ENCODE results near the gene MBTPS1.

Gene MBTPS1

GRCh38 chr16:84072014-84072413, 44.7 kb downstream of the MBTPS1 start:
- no peak for FAIRE-seq
- DNase-seq (ENCODE audit: insufficient read length, low spot score) = no peak
- TF ChIP-seq POLR2A (IDR thresholded peaks at IDR 0.05; ENCODE audit: low read depth, low read length) (no peak), POLR2AphosphoS5 (IDR thresholded peaks at IDR 0.05; ENCODE audit: low read depth, low read length) (no peak), TAF1 (IDR thresholded peaks at IDR 0.05; ENCODE audit: low read depth, low read length) (no peak), PAX5 (IDR thresholded peaks at IDR 0.05; ENCODE audit: insufficient read depth, low read length, severe bottlenecking) (no peak), POU2F2 (IDR thresholded peaks at IDR 0.05; ENCODE audit: low read depth, low read length) (no peak), SPI1 (IDR thresholded peaks at IDR 0.05; ENCODE audit: low read depth, low read length) (no peak)

GRCh38 chr16:84071121-84071520, 45.6 kb downstream of the MBTPS1 start:
- DNase-seq (ENCODE audit: insufficient read length, low spot score) = no peak
- TF ChIP-seq POLR2AphosphoS5 (IDR thresholded peaks at IDR 0.05; ENCODE audit: low read depth, low read length) (no peak), SPI1 (IDR thresholded peaks at IDR 0.05; ENCODE audit: low read depth, low read length) (no peak), PAX5 (IDR thresholded peaks at IDR 0.05; ENCODE audit: insufficient read depth, low read length, severe bottlenecking) (no peak), TAF1 (IDR thresholded peaks at IDR 0.05; ENCODE audit: low read depth, low read length) (no peak), POU2F2 (IDR thresholded peaks at IDR 0.05; ENCODE audit: low read depth, low read length) (no peak), POLR2A (IDR thresholded peaks at IDR 0.05; ENCODE audit: low read depth, low read length) (no peak)
- FAIRE-seq = no peak

- no peak for DNase-seq (ENCODE audit: insufficient read length, low spot score)
- FAIRE-seq = no peak
- TF ChIP-seq POU2F2 (IDR thresholded peaks at IDR 0.05; ENCODE audit: low read depth, low read length) (no peak), PAX5 (IDR thresholded peaks at IDR 0.05; ENCODE audit: insufficient read depth, low read length, severe bottlenecking) (no peak), TAF1 (IDR thresholded peaks at IDR 0.05; ENCODE audit: low read depth, low read length) (no peak), POLR2AphosphoS5 (IDR thresholded peaks at IDR 0.05; ENCODE audit: low read depth, low read length) (no peak)
These were observed 47.2 kb downstream of the MBTPS1 start for GRCh38 chr16:84069540-84069939.

GRCh38 chr16:84068783-84069462, 47.8 kb downstream of the MBTPS1 start:
- no peak for TF ChIP-seq POLR2A (IDR thresholded peaks at IDR 0.05; ENCODE audit: low read depth, low read length)
- TF ChIP-seq POLR2AphosphoS5 (IDR thresholded peaks at IDR 0.05; ENCODE audit: low read depth, low read length) = no peak
- TF ChIP-seq SPI1 (IDR thresholded peaks at IDR 0.05; ENCODE audit: low read depth, low read length) = no peak
- no peak for TF ChIP-seq POU2F2 (IDR thresholded peaks at IDR 0.05; ENCODE audit: low read depth, low read length)
- TF ChIP-seq TAF1 (IDR thresholded peaks at IDR 0.05; ENCODE audit: low read depth, low read length) = no peak
- TF ChIP-seq PAX5 (IDR thresholded peaks at IDR 0.05; ENCODE audit: insufficient read depth, low read length, severe bottlenecking) = no peak
- FAIRE-seq = no peak
- no peak for DNase-seq (ENCODE audit: insufficient read length, low spot score)

GRCh38 chr16:84068041-84068440, 48.7 kb downstream of the MBTPS1 start:
- no peak for FAIRE-seq
- no peak for DNase-seq (ENCODE audit: insufficient read length, low spot score)
- TF ChIP-seq PAX5 (IDR thresholded peaks at IDR 0.05; ENCODE audit: insufficient read depth, low read length, severe bottlenecking) = no peak
- no peak for TF ChIP-seq POLR2A (IDR thresholded peaks at IDR 0.05; ENCODE audit: low read depth, low read length)
- no peak for TF ChIP-seq POLR2AphosphoS5 (IDR thresholded peaks at IDR 0.05; ENCODE audit: low read depth, low read length)
- TF ChIP-seq SPI1 (IDR thresholded peaks at IDR 0.05; ENCODE audit: low read depth, low read length) = no peak
- TF ChIP-seq TAF1 (IDR thresholded peaks at IDR 0.05; ENCODE audit: low read depth, low read length) = no peak
- no peak for TF ChIP-seq POU2F2 (IDR thresholded peaks at IDR 0.05; ENCODE audit: low read depth, low read length)

GRCh38 chr16:84067640-84068039, 49.1 kb downstream of the MBTPS1 start:
- TF ChIP-seq POLR2A (IDR thresholded peaks at IDR 0.05; ENCODE audit: low read depth, low read length) (no peak), POU2F2 (IDR thresholded peaks at IDR 0.05; ENCODE audit: low read depth, low read length) (no peak), PAX5 (IDR thresholded peaks at IDR 0.05; ENCODE audit: insufficient read depth, low read length, severe bottlenecking) (no peak), TAF1 (IDR thresholded peaks at IDR 0.05; ENCODE audit: low read depth, low read length) (no peak), POLR2AphosphoS5 (IDR thresholded peaks at IDR 0.05; ENCODE audit: low read depth, low read length) (no peak), SPI1 (IDR thresholded peaks at IDR 0.05; ENCODE audit: low read depth, low read length) (no peak)
- no peak for DNase-seq (ENCODE audit: insufficient read length, low spot score)
- FAIRE-seq = no peak

- DNase-seq (ENCODE audit: insufficient read length, low spot score) (no peak), FAIRE-seq (no peak)
- TF ChIP-seq PAX5 (IDR thresholded peaks at IDR 0.05; ENCODE audit: insufficient read depth, low read length, severe bottlenecking) (no peak), POU2F2 (IDR thresholded peaks at IDR 0.05; ENCODE audit: low read depth, low read length) (no peak), POLR2AphosphoS5 (IDR thresholded peaks at IDR 0.05; ENCODE audit: low read depth, low read length) (no peak), SPI1 (IDR thresholded peaks at IDR 0.05; ENCODE audit: low read depth, low read length) (no peak)
These were observed 51.1 kb downstream of the MBTPS1 start for GRCh38 chr16:84065536-84066132.

GRCh38 chr16:84063980-84064379, 52.8 kb downstream of the MBTPS1 start:
- no peak for TF ChIP-seq POLR2A (IDR thresholded peaks at IDR 0.05; ENCODE audit: low read depth, low read length)
- TF ChIP-seq POLR2AphosphoS5 (IDR thresholded peaks at IDR 0.05; ENCODE audit: low read depth, low read length) = no peak
- TF ChIP-seq TAF1 (IDR thresholded peaks at IDR 0.05; ENCODE audit: low read depth, low read length) = no peak
- no peak for TF ChIP-seq POU2F2 (IDR thresholded peaks at IDR 0.05; ENCODE audit: low read depth, low read length)
- no peak for FAIRE-seq

GRCh38 chr16:84062734-84063640, 53.8 kb downstream of the MBTPS1 start:
- FAIRE-seq = no peak
- TF ChIP-seq TAF1 (IDR thresholded peaks at IDR 0.05; ENCODE audit: low read depth, low read length) = no peak
- no peak for TF ChIP-seq POU2F2 (IDR thresholded peaks at IDR 0.05; ENCODE audit: low read depth, low read length)
- TF ChIP-seq POLR2AphosphoS5 (IDR thresholded peaks at IDR 0.05; ENCODE audit: low read depth, low read length) = no peak
- no peak for TF ChIP-seq POLR2A (IDR thresholded peaks at IDR 0.05; ENCODE audit: low read depth, low read length)
- no peak for TF ChIP-seq PAX5 (IDR thresholded peaks at IDR 0.05; ENCODE audit: insufficient read depth, low read length, severe bottlenecking)
- DNase-seq (ENCODE audit: insufficient read length, low spot score) = peak; percentile 62

More at GRCh38 chr16:84063980-84064379, 52.8 kb downstream of the MBTPS1 start:
- DNase-seq (ENCODE audit: insufficient read length, low spot score) = no peak

Measured in GM12891 (cell line).